Measurements from ENCODE around the gene CPNE4.

The CPNE4 gene

DNA sequence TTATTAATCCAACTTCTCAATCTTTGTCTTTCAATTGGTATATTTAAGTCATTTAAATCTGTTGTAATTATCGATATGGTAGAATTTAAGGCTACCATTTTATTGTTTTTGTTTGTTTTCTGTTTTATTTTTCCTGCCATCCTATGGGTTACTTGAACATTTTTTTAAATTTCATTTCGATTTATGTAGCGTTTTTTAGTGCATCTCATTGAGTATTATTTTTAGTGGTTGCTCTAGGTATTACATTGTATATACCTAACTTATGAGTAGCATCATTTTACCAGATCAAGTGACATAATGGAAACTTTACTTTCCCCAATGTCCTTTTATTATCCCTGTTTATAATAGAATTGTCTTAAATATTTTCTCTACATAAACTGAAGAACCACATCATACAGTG is 284.6 kb downstream of the CPNE4 start:
- in situ Hi-C loops (cut with HindIII; ENCODE audit: low pct_unique_long_range_greater_than_20kb, low sequenced_read_pairs), result no loop called here
- no peak for TF ChIP-seq JUND (IDR thresholded peaks at IDR 0.05; ENCODE audit: low read depth)
- DNase-seq (ENCODE audit: low read depth in 1 of 2, low spot score in 1 of 2), result no peak

GRCh38 chr3:131749826-131750225 is 285.0 kb downstream of the CPNE4 start:
- no peak for DNase-seq (ENCODE audit: low read depth in 1 of 2, low spot score in 1 of 2)
- TF ChIP-seq JUND (IDR thresholded peaks at IDR 0.05; ENCODE audit: low read depth), result no peak
- in situ Hi-C loops (cut with HindIII; ENCODE audit: low pct_unique_long_range_greater_than_20kb, low sequenced_read_pairs), result no loop called here

GRCh38 chr3:131747466-131747865 is 287.3 kb downstream of the CPNE4 start:
- no peak for TF ChIP-seq JUND (IDR thresholded peaks at IDR 0.05; ENCODE audit: low read depth)
- in situ Hi-C loops (cut with HindIII; ENCODE audit: low pct_unique_long_range_greater_than_20kb, low sequenced_read_pairs), result no loop called here
- DNase-seq (ENCODE audit: low read depth in 1 of 2, low spot score in 1 of 2), result no peak

GRCh38 chr3:131744765-131745164 is 290.0 kb downstream of the CPNE4 start:
- in situ Hi-C loops (cut with HindIII; ENCODE audit: low pct_unique_long_range_greater_than_20kb, low sequenced_read_pairs), result no loop called here
- no peak for DNase-seq (ENCODE audit: low read depth in 1 of 2, low spot score in 1 of 2)
- no peak for TF ChIP-seq JUND (IDR thresholded peaks at IDR 0.05; ENCODE audit: low read depth)

DNA sequence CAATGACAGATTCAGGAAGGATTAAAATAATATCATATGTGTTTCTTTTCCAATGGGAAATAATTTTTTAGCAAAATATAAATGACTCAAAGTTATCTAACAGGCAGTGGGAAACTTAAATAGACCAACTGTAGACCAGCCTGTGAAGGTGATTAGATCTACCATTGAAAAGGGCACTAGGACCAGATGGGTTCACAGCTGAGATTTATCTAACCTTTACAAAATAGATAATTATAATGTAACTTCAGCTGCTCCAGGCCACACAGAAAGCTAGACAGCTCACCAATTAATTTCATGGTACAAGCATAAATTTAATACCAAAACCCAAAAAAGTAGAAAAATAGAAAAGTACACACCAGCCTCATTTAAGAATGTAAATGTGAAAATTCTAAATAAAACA is 291.7 kb downstream of the CPNE4 start:
- no peak for TF ChIP-seq JUND (IDR thresholded peaks at IDR 0.05; ENCODE audit: low read depth)
- DNase-seq (ENCODE audit: low read depth in 1 of 2, low spot score in 1 of 2), result no peak
- in situ Hi-C loops (cut with HindIII; ENCODE audit: low pct_unique_long_range_greater_than_20kb, low sequenced_read_pairs), result no loop called here

DNA sequence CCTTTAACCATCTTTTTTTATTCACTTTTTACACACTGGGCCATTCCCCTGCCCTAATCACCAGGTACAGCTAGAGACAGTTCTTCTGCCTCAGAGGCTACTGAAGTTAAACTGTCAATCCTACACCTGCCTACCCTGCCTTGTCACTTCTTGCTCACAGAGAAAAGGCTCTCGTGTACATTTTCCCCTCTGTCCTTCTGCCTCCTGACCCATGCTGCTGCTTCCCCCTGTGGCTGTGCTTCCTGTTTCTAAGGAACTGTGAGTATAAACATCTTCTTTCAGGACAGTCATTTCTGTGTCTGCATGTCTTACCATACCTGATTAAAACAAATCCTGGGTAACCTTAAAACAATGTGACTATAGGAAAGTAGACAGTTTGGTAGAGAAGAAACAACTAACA is 295.6 kb downstream of the CPNE4 start:
- in situ Hi-C loops (cut with HindIII; ENCODE audit: low pct_unique_long_range_greater_than_20kb, low sequenced_read_pairs), result no loop called here
- DNase-seq (ENCODE audit: low read depth in 1 of 2, low spot score in 1 of 2), result no peak
- TF ChIP-seq JUND (IDR thresholded peaks at IDR 0.05; ENCODE audit: low read depth), result no peak

GRCh38 chr3:131738095-131738494 is 296.7 kb downstream of the CPNE4 start:
- in situ Hi-C loops (cut with HindIII; ENCODE audit: low pct_unique_long_range_greater_than_20kb, low sequenced_read_pairs), result no loop called here
- TF ChIP-seq JUND (IDR thresholded peaks at IDR 0.05; ENCODE audit: low read depth), result no peak
- DNase-seq (ENCODE audit: low read depth in 1 of 2, low spot score in 1 of 2), result no peak

GRCh38 chr3:131735544-131735943 is 299.3 kb downstream of the CPNE4 start:
- in situ Hi-C loops (cut with HindIII; ENCODE audit: low pct_unique_long_range_greater_than_20kb, low sequenced_read_pairs), result no loop called here
- no peak for DNase-seq (ENCODE audit: low read depth in 1 of 2, low spot score in 1 of 2)
- no peak for TF ChIP-seq JUND (IDR thresholded peaks at IDR 0.05; ENCODE audit: low read depth)

GRCh38 chr3:131735116-131735515 is 299.7 kb downstream of the CPNE4 start:
- no peak for TF ChIP-seq JUND (IDR thresholded peaks at IDR 0.05; ENCODE audit: low read depth)
- DNase-seq (ENCODE audit: low read depth in 1 of 2, low spot score in 1 of 2), result no peak
- in situ Hi-C loops (cut with HindIII; ENCODE audit: low pct_unique_long_range_greater_than_20kb, low sequenced_read_pairs), result no loop called here

DNA sequence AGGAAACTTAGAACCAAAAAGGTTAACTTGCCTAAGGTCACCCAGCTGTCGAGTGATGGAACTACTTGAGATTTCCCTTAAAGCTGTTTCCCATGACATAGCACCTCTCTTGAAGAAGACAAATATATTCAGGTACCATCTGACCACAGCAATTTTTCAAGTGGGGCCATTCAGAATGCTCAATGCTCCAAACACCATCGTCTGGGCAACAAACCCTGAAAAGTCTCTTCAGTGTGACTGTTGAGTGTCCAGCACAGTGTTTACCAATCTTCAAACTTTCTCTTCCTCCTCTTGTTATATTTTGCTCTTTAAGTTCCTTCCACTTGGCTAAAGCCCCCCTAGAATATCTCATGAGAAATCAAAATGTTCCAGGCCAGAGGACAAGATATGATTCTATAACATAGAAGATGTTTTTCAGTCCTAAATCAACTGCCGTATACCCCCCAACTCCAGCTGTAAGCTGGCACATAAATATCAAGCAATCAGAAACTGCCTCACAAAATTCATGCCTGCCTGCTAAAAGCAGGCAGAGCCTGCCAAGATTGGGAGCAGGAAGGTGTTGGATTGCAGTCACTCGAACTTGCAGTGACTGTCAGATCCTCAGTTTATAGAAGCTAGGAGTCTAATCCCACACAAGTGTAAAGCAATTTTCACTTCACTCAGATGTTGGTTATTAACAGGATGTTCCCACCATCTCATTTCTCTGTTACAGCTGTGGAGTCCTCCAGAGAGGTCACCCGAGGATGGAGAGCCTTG is 301.6 kb downstream of the CPNE4 start:
- in situ Hi-C loops (cut with HindIII; ENCODE audit: low pct_unique_long_range_greater_than_20kb, low sequenced_read_pairs), result no loop called here
- no peak for DNase-seq (ENCODE audit: low read depth in 1 of 2, low spot score in 1 of 2)
- TF ChIP-seq JUND (IDR thresholded peaks at IDR 0.05; ENCODE audit: low read depth), result no peak

DNA sequence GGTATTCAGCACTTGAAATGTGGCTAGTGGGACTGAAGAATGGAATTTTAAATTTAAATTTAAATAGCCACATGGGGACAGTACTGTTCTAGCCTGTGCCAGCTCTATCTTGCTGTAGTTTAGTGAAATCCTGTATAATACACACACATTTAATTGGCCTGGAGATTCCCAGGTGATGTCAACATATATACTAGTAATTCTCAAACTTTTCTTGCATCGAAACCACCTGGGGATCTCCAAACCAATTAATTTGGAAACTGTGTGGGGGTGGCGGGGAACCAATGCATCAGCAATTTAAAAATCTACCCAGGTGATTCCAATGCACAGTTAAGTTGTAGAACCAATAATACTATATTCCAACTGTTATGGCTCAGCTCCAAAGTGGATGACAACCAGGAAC is 303.1 kb downstream of the CPNE4 start:
- no peak for DNase-seq (ENCODE audit: low read depth in 1 of 2, low spot score in 1 of 2)
- TF ChIP-seq JUND (IDR thresholded peaks at IDR 0.05; ENCODE audit: low read depth), result no peak
- in situ Hi-C loops (cut with HindIII; ENCODE audit: low pct_unique_long_range_greater_than_20kb, low sequenced_read_pairs), result no loop called here

GRCh38 chr3:131730581-131730980 is 304.2 kb downstream of the CPNE4 start:
- no peak for DNase-seq (ENCODE audit: low read depth in 1 of 2, low spot score in 1 of 2)
- in situ Hi-C loops (cut with HindIII; ENCODE audit: low pct_unique_long_range_greater_than_20kb, low sequenced_read_pairs), result no loop called here
- TF ChIP-seq JUND (IDR thresholded peaks at IDR 0.05; ENCODE audit: low read depth), result no peak

GRCh38 chr3:131729643-131730017 is 305.2 kb downstream of the CPNE4 start:
- in situ Hi-C loops (cut with HindIII; ENCODE audit: low pct_unique_long_range_greater_than_20kb, low sequenced_read_pairs), result no loop called here
- TF ChIP-seq JUND (IDR thresholded peaks at IDR 0.05; ENCODE audit: low read depth), result no peak
- no peak for DNase-seq (ENCODE audit: low read depth in 1 of 2, low spot score in 1 of 2)
